ENCODE data around the gene CDR2. TPM values are rescaled to one million over a fixed set of nuclear protein-coding genes. Genes with fewer than 3 reads are reported as not detected.

CDR2 gene
- total RNA-seq, 1 experiment from 2014 or later: 23.9 TPM

GRCh38 chr16:22318690-22319358 is 55.6 kb downstream of the CDR2 start:
- H3K9me3 Mint-ChIP-seq (ENCODE audit: unreplicated experiment): no peaks in the 10 kb centered on the region
- ChIA-PET CTCF (interaction anchor here (0.6 to 4.7 kb wide), 19 partner anchors 9 to 1469 kb away, joined by 3 to 37 read pairs (median 5); no protein-coding TSS in a partner anchor), POLR2A (interaction anchor here (0.7 kb wide), 2 partner anchors 14 to 20 kb away, joined by 3 read pairs; no protein-coding TSS in a partner anchor)
- no peak overlapping the region for H3K27ac Mint-ChIP-seq (ENCODE audit: low read depth, unreplicated experiment)
- H3K4me3 Mint-ChIP-seq (ENCODE audit: unreplicated experiment): no peak overlapping the region
- DNase-seq (ENCODE audit: unreplicated experiment): peak; percentile 47
- TF ChIP-seq, protein P1, sequence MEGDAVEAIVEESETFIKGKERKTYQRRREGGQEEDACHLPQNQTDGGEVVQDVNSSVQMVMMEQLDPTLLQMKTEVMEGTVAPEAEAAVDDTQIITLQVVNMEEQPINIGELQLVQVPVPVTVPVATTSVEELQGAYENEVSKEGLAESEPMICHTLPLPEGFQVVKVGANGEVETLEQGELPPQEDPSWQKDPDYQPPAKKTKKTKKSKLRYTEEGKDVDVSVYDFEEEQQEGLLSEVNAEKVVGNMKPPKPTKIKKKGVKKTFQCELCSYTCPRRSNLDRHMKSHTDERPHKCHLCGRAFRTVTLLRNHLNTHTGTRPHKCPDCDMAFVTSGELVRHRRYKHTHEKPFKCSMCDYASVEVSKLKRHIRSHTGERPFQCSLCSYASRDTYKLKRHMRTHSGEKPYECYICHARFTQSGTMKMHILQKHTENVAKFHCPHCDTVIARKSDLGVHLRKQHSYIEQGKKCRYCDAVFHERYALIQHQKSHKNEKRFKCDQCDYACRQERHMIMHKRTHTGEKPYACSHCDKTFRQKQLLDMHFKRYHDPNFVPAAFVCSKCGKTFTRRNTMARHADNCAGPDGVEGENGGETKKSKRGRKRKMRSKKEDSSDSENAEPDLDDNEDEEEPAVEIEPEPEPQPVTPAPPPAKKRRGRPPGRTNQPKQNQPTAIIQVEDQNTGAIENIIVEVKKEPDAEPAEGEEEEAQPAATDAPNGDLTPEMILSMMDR (IDR thresholded peaks at IDR 0.05; ENCODE audit: unreplicated experiment): peak; percentile 65
- intact Hi-C loops (cut with micrococcal nuclease): no loop called here
- H3K27me3 Mint-ChIP-seq (ENCODE audit: insufficient read depth, unreplicated experiment): no peaks in the 10 kb centered on the region
- H3K4me1 Mint-ChIP-seq (ENCODE audit: insufficient read depth, unreplicated experiment): no peaks in the 10 kb centered on the region
- BruUV-seq (replicated peaks): no TSS peak
- H3K36me3 Mint-ChIP-seq (ENCODE audit: insufficient read depth, unreplicated experiment): peaks cover 86% of the 10 kb centered on the region

DNA sequence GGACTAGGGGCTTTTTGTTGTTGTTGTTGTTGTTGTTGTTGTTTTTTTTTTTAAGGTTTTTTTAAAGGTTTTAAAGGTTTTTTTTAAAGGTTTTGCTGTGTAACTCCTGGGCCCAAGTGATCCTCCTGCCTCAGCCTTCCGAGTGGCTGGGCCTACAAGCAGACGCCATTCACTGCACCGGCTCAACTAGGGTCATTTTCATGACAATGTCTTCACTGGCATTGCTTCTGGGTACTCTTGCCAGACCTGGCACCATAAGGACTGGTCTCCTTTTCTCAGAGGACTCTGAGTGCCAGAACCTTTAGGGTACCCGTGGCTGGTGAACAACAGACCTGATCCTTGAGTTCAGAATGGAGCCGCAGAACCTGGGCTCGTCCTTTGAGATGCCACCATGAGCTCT is 56.8 kb downstream of the CDR2 start:
- TF ChIP-seq, protein P1 (IDR thresholded peaks at IDR 0.05; ENCODE audit: unreplicated experiment): no peak
- H3K27me3 Mint-ChIP-seq (ENCODE audit: insufficient read depth, unreplicated experiment): no peaks in the 10 kb centered on the region
- no peaks in the 10 kb centered on the region for H3K4me1 Mint-ChIP-seq (ENCODE audit: insufficient read depth, unreplicated experiment)
- peaks cover 84% of the 10 kb centered on the region for H3K36me3 Mint-ChIP-seq (ENCODE audit: insufficient read depth, unreplicated experiment)
- no peak overlapping the region for H3K27ac Mint-ChIP-seq (ENCODE audit: low read depth, unreplicated experiment)
- no peak overlapping the region for H3K4me3 Mint-ChIP-seq (ENCODE audit: unreplicated experiment)
- no TSS peak for BruUV-seq (replicated peaks)
- ChIA-PET POLR2A (interaction anchor here (0.7 kb wide), 1 partner anchor 19 kb away, joined by 3 read pairs; no protein-coding TSS in a partner anchor), CTCF (interaction anchor here (0.6 to 4.7 kb wide), 9 partner anchors 8 to 1190 kb away, joined by 3 to 37 read pairs (median 3); no protein-coding TSS in a partner anchor)
- no peak for DNase-seq (ENCODE audit: unreplicated experiment)
- H3K9me3 Mint-ChIP-seq (ENCODE audit: unreplicated experiment): no peaks in the 10 kb centered on the region
- intact Hi-C loops (cut with micrococcal nuclease): no loop called here

- intact Hi-C loops (cut with micrococcal nuclease): no loop called here
- Mint-ChIP-seq H3K36me3 (ENCODE audit: insufficient read depth, unreplicated experiment) (peaks cover 87% of the 10 kb centered on the region), H3K27me3 (ENCODE audit: insufficient read depth, unreplicated experiment) (no peaks in the 10 kb centered on the region), H3K9me3 (ENCODE audit: unreplicated experiment) (no peaks in the 10 kb centered on the region), H3K4me3 (ENCODE audit: unreplicated experiment) (no peak overlapping the region), H3K27ac (ENCODE audit: low read depth, unreplicated experiment) (no peak overlapping the region), H3K4me1 (ENCODE audit: insufficient read depth, unreplicated experiment) (no peaks in the 10 kb centered on the region)
- POLR2A ChIA-PET: interaction anchor here (0.7 kb wide), 1 partner anchor 16 kb away, joined by 5 read pairs; no protein-coding TSS in a partner anchor
- CTCF ChIA-PET: interaction anchor here (0.6 kb wide), 1 partner anchor 1189 kb away, joined by 3 read pairs; no protein-coding TSS in a partner anchor
- no TSS peak for BruUV-seq (replicated peaks)
- DNase-seq (ENCODE audit: unreplicated experiment): no peak
- TF ChIP-seq, protein P1 (IDR thresholded peaks at IDR 0.05; ENCODE audit: unreplicated experiment): no peak
Observed at GRCh38 chr16:22317001-22317530, 57.4 kb downstream of the CDR2 start.

- H3K4me1 Mint-ChIP-seq (ENCODE audit: insufficient read depth, unreplicated experiment): no peaks in the 10 kb centered on the region
- H3K27ac Mint-ChIP-seq (ENCODE audit: low read depth, unreplicated experiment): no peak overlapping the region
- CTCF ChIA-PET: no interaction called here
- TF ChIP-seq, protein P1 (IDR thresholded peaks at IDR 0.05; ENCODE audit: unreplicated experiment): no peak
- intact Hi-C loops (cut with micrococcal nuclease): no loop called here
- no peaks in the 10 kb centered on the region for H3K9me3 Mint-ChIP-seq (ENCODE audit: unreplicated experiment)
- no TSS peak for BruUV-seq (replicated peaks)
- POLR2A ChIA-PET: interaction anchor here (0.7 kb wide), 1 partner anchor 16 kb away, joined by 5 read pairs; no protein-coding TSS in a partner anchor
- no peak overlapping the region for H3K4me3 Mint-ChIP-seq (ENCODE audit: unreplicated experiment)
- H3K36me3 Mint-ChIP-seq (ENCODE audit: insufficient read depth, unreplicated experiment): peaks cover 86% of the 10 kb centered on the region
- no peak for DNase-seq (ENCODE audit: unreplicated experiment)
- H3K27me3 Mint-ChIP-seq (ENCODE audit: insufficient read depth, unreplicated experiment): no peaks in the 10 kb centered on the region
Observed at GRCh38 chr16:22316411-22316811, 58.0 kb downstream of the CDR2 start.

Measured in MCF 10A (cell line).